Measurements from ENCODE around the gene LARP4.

- TF ChIP-seq POLR2AphosphoS5 (IDR thresholded peaks at IDR 0.05; ENCODE audit: low read depth, low read length), result no peak
- TF ChIP-seq SIN3A (IDR thresholded peaks at IDR 0.05; ENCODE audit: borderline replicate concordance, insufficient read depth, low read length), result no peak
- no peak for TF ChIP-seq TAF1 (IDR thresholded peaks at IDR 0.05; ENCODE audit: borderline replicate concordance, insufficient read depth, low read length)
- TF ChIP-seq REST (IDR thresholded peaks at IDR 0.05; ENCODE audit: insufficient read depth in 1 of 2, low read depth in 2 of 2, low read length in 2 of 2), result no peak
These were observed 49.3 kb upstream of the LARP4 start for GRCh38 chr12:50351120-50352043.
